Activated CD4-positive, alpha-beta memory T cell treated with anti-CD3 and anti-CD28 coated beads for 36 hours (primary cell): Measurements from ENCODE around the gene XPO1. TPM values are rescaled to one million over a fixed set of nuclear protein-coding genes. Genes with fewer than 3 reads are reported as not detected.
"Not testable (repeated sequence)": the region's sequence is repeated elsewhere in the genome, so short reads cannot be mapped to it uniquely, and the experiment has no call there.

ENCODE experiments used
- CTCF ChIA-PET: fragments of 350-600 bp; sonication (Branson Sonifier 250); formaldehyde crosslinking; loops from one replicate; lab custom pipeline; 2021; ENCODE audit warnings: antibody characterized with exemption, inconsistent platforms; lab: Charles Lee
- POLR2A ChIA-PET: fragments of 350-600 bp; sonication (Branson Sonifier 250); formaldehyde crosslinking; loops from one replicate; lab custom pipeline; 2021; ENCODE audit warnings: antibody characterized with exemption; lab: Charles Lee
- DNase-seq: peaks from one replicate; pipeline ENCODE4 v3.0.0-alpha.2; 2020
- H3K27ac Mint-ChIP-seq: one replicate; pipeline ENCODE4 v1.8.0; 2021; ENCODE audit warnings: mixed read lengths
- H3K27me3 Mint-ChIP-seq: one replicate; pipeline ENCODE4 v1.8.0; 2021; ENCODE audit warnings: mixed read lengths
- H3K36me3 Mint-ChIP-seq: one replicate; pipeline ENCODE4 v1.8.0; 2021; ENCODE audit warnings: mixed read lengths
- H3K4me1 Mint-ChIP-seq: one replicate; pipeline ENCODE4 v1.8.0; 2021; ENCODE audit warnings: low read depth, mixed read lengths
- H3K4me3 Mint-ChIP-seq: one replicate; pipeline ENCODE4 v1.8.0; 2021; ENCODE audit warnings: mild to moderate bottlenecking, mixed read lengths
- H3K9me3 Mint-ChIP-seq: one replicate; pipeline ENCODE4 v1.8.0; 2021; ENCODE audit warnings: mixed read lengths
- intact Hi-C: fragments of 100-400 bp; cut with micrococcal nuclease; formaldehyde crosslinking; loops from one replicate; pipeline ENCODE4 v1.15.1; 2023
- total RNA-seq, 2 experiments: library from RNA; stranded (reverse); gene quantifications; one replicate each; pipeline ENCODE4 v1.2.3, GENCODE V29; 2021

The XPO1 gene
- total RNA-seq, 2 experiments from 2014 or later: 191 to 198 TPM

GRCh38 chr2:61478086-61478485, 60.1 kb downstream of the XPO1 start:
- CTCF ChIA-PET: interaction anchor here (3.7 kb wide), 1 partner anchor 52 kb away, joined by 10 read pairs; no protein-coding TSS in a partner anchor
- no peak for DNase-seq
- Mint-ChIP-seq H3K27me3 (no peaks in the 10 kb centered on the region), H3K4me3 (no peak overlapping the region), H3K4me1 (no peaks in the 10 kb centered on the region), H3K9me3 (no peaks in the 10 kb centered on the region), H3K27ac (peak overlapping the region; percentile 8), H3K36me3 (peaks cover 25% of the 10 kb centered on the region)
- intact Hi-C loops: no loop called here
- POLR2A ChIA-PET: no interaction called here

GRCh38 chr2:61476929-61477589, 61.1 kb downstream of the XPO1 start:
- intact Hi-C loops: not testable (repeated sequence)

DNA sequence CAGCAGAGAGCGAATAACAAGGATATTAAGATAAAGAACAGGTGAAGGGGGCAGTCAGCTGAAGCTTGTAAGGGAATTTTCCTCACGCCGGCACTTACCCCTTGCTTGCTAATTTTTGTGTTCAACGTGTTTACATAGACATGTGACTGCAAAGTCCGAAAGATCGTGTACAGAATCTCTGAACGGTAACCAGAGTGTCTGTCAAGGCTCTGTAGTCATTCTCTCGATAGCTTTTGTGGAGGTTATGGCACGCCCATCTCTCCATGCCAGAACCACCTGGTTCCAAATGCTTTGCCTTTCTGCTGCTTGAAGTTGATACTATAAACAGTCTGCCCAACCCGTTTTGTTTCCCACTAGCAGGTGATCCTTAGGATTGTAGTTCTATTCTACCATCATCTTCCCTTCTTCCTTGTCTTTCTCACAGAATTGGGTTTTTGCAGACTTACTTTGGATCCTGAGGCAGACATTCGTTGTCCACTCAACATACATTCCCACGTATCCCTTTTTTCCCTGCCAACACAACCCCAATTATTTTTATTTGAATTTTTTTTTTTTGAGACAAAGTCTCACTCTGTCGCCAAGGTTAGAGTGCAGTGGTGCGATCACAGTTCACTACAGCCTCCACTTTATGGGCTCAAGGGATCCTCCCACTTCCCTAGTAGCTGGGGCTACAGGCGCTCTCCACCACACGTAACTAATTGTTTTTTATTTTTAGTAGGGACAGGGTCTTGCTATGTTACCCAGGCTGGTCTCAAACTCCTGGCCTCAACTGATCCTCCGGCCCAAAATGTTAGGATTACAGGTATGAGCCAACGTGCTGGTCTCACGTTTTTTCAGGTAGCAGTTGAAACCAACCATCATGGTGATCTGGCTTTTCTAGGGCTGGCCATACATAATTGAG, 66.0 kb downstream of the XPO1 start:
- H3K27me3 Mint-ChIP-seq: no peaks in the 10 kb centered on the region
- CTCF ChIA-PET: interaction anchor here (0.6 to 1.0 kb wide), 2 partner anchors 46 to 66 kb away, joined by 3 read pairs; partner anchors contain the start of gene XPO1
- POLR2A ChIA-PET: interaction anchor here (1.0 to 1.6 kb wide), 2 partner anchors 10 to 66 kb away, joined by 3 to 4 read pairs; partner anchors contain the start of gene XPO1
- peak; percentile 35 for DNase-seq
- H3K9me3 Mint-ChIP-seq: no peaks in the 10 kb centered on the region
- H3K36me3 Mint-ChIP-seq: peaks cover 5% of the 10 kb centered on the region
- intact Hi-C loops: loop anchor here (1.0 to 5.0 kb wide), 9 partner anchors 46 to 1235 kb away; partner anchors contain the start of genes B3GNT2, EHBP1, FAM161A and REL
- peak overlapping the region; percentile 94 for H3K27ac Mint-ChIP-seq
- peak overlapping the region; percentile 88 for H3K4me3 Mint-ChIP-seq
- H3K4me1 Mint-ChIP-seq: peaks cover 25% of the 10 kb centered on the region

More at GRCh38 chr2:61476929-61477589, 61.1 kb downstream of the XPO1 start:
- peaks cover 21% of the 10 kb centered on the region for H3K36me3 Mint-ChIP-seq
- H3K9me3 Mint-ChIP-seq, H3K4me1 Mint-ChIP-seq, H3K27me3 Mint-ChIP-seq, H3K4me3 Mint-ChIP-seq, H3K27ac Mint-ChIP-seq: not testable (repeated sequence)
- peak; percentile 7 for DNase-seq
- ChIA-PET CTCF (interaction anchor here (3.7 kb wide), 1 partner anchor 51 kb away, joined by 10 read pairs; no protein-coding TSS in a partner anchor), POLR2A (interaction anchor here (0.5 kb wide), 1 partner anchor 11 kb away, joined by 3 read pairs; no protein-coding TSS in a partner anchor)

GRCh38 chr2:61470965-61471904, 66.9 kb downstream of the XPO1 start, which contains the start of gene USP34:
Gene USP34, minus strand, starts transcription at chr2:61471087. Its CDS starts 395 bp downstream, at chr2:61470692.
- Mint-ChIP-seq H3K9me3 (no peaks in the 10 kb centered on the region), H3K36me3 (peaks cover 5% of the 10 kb centered on the region), H3K27me3 (no peaks in the 10 kb centered on the region), H3K27ac (peak within 1 kb of the TSS; percentile 94), H3K4me1 (peaks cover 27% of the 10 kb centered on the region), H3K4me3 (peak within 1 kb of the TSS; percentile 93)
- POLR2A ChIA-PET: interaction anchor here (1.0 to 1.6 kb wide), 2 partner anchors 11 to 67 kb away, joined by 3 to 4 read pairs; partner anchors contain the start of gene XPO1
- intact Hi-C loops: loop anchor here (1.0 to 5.0 kb wide), 9 partner anchors 45 to 1236 kb away; partner anchors contain the start of genes B3GNT2, EHBP1, FAM161A and REL
- CTCF ChIA-PET: interaction anchor here (0.6 to 1.0 kb wide), 2 partner anchors 45 to 67 kb away, joined by 3 read pairs; partner anchors contain the start of gene XPO1
- DNase-seq: peak; percentile 95

DNA sequence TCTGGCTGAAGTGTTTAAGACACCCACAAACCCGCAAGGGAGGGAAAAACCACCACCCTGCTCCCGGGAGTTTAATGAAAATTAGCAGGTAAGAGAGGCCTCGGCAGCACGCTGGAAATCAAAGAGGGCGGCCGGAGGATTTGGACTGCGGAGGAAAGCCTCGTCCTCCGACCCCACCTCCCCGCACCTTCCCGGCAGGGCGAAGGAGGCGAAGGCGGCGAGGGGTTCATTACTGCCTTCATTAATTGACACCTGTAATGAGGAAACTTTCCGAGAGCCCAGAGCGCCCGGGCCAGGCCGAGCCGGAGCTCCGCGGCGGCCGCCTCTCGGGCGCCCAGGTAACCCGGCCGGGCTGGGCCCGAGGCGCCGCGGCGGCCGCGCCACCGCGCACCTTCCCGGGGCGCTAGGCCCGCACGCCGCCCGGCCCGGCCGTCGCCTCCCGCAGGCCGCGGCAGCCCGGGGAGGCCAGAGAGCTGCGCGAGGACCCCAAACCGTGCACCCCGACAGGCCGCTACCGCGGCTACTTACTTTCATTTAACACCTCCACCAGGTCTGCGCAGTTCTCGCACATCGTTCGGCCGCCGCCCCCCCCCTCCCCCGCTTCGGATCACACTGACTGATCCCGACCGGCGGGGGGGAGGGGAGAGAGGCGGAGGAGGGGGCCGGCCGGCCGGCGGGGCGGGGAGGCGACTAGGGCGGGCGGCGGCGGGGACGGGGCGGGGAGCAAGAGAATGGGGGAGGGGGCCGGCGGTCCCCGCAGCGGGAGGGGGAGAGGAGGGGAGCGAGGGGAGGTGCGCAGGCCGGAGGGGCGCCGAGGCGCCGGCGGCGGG, 67.8 kb downstream of the XPO1 start:
- intact Hi-C loops: loop anchor here (2.0 to 5.0 kb wide), 5 partner anchors 222 to 1237 kb away; partner anchors contain the start of genes B3GNT2, EHBP1, FAM161A and REL
- Mint-ChIP-seq H3K27me3 (no peaks in the 10 kb centered on the region), H3K4me3 (peak overlapping the region; percentile 93), H3K27ac (peak overlapping the region; percentile 94), H3K4me1 (peaks cover 28% of the 10 kb centered on the region), H3K36me3 (peaks cover 5% of the 10 kb centered on the region), H3K9me3 (no peaks in the 10 kb centered on the region)
- DNase-seq: peak; percentile 90
- CTCF ChIA-PET: interaction anchor here (1.6 kb wide), 1 partner anchor 44 kb away, joined by 11 read pairs; no protein-coding TSS in a partner anchor
- POLR2A ChIA-PET: interaction anchor here (1.3 kb wide), 2 partner anchors 44 to 68 kb away, joined by 5 to 11 read pairs; partner anchors contain the start of gene XPO1

DNA sequence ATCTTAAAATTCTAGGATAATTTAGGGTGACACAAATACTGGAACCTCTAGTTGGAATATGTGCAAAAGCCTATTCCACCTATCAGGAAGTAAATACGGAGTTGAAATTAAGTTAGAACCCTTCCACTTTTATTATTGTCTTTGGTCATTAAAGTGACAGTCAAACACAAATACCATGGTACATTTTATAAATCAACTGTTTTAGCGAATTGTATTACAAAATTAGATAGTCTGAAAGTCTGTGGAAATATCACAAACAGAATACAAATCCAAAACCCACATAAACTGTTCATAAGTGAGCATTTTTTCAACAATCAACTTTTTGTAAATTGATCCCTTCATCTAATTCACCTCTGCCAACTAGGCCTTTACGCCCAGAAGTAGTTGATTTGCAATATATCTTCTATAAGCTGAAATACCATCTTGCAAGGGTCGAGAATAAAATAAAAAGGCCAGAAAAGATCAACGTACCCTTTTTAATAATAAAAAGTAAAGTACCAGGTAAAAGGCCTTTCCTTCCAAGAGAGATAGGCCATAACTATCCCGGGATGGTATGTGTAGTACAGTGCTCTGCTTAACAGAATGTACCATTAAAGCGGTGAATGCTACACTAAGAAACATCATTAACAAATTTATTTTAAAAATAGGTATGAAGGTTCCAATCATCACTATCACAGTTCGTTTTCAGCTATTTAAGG, 68.6 kb downstream of the XPO1 start:
- intact Hi-C loops: loop anchor here (2.0 to 5.0 kb wide), 5 partner anchors 223 to 1238 kb away; partner anchors contain the start of genes B3GNT2, EHBP1, FAM161A and REL
- Mint-ChIP-seq H3K4me3 (peak overlapping the region; percentile 93), H3K4me1 (peaks cover 36% of the 10 kb centered on the region), H3K27me3 (no peaks in the 10 kb centered on the region), H3K27ac (peak overlapping the region; percentile 93), H3K36me3 (peaks cover 5% of the 10 kb centered on the region), H3K9me3 (no peaks in the 10 kb centered on the region)
- POLR2A ChIA-PET: interaction anchor here (1.3 kb wide), 2 partner anchors 44 to 69 kb away, joined by 5 to 11 read pairs; partner anchors contain the start of gene XPO1
- no peak for DNase-seq
- CTCF ChIA-PET: interaction anchor here (1.6 kb wide), 1 partner anchor 44 kb away, joined by 11 read pairs; no protein-coding TSS in a partner anchor

- H3K27me3 Mint-ChIP-seq, DNase-seq, H3K36me3 Mint-ChIP-seq, POLR2A ChIA-PET, H3K27ac Mint-ChIP-seq, H3K4me3 Mint-ChIP-seq, intact Hi-C loops, H3K9me3 Mint-ChIP-seq: not testable (repeated sequence)
- CTCF ChIA-PET: interaction anchor here (1.9 kb wide), 1 partner anchor 42 kb away, joined by 7 read pairs; no protein-coding TSS in a partner anchor
- peaks cover 45% of the 10 kb centered on the region for H3K4me1 Mint-ChIP-seq
These were observed 69.9 kb downstream of the XPO1 start for GRCh38 chr2:61468231-61468630.

DNA sequence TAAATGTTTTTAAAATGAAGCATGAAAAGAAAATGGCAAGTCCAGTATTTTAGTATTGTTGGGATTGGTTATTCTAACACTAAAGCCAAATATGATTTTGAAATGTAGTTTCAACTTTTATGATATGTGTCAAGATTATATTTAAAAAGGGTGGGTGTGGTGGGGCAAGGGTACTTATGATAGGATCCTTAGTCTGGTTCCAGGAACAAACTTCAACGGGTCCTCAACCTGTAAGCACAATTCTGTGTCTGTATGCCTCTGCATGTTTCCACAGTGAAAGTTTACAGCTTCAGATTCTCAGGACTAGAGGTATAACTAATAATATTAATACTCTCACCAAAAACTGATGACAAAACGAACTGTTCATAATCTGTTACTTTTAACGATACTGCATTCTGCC, 73.1 kb downstream of the XPO1 start:
- intact Hi-C loops: no loop called here
- Mint-ChIP-seq H3K27me3 (no peaks in the 10 kb centered on the region), H3K36me3 (peaks cover 2% of the 10 kb centered on the region), H3K9me3 (no peaks in the 10 kb centered on the region), H3K4me1 (peaks cover 56% of the 10 kb centered on the region), H3K27ac (no peak overlapping the region), H3K4me3 (no peak overlapping the region)
- DNase-seq: no peak
- CTCF ChIA-PET: interaction anchor here (0.6 kb wide), 1 partner anchor 47 kb away, joined by 3 read pairs; no protein-coding TSS in a partner anchor
- POLR2A ChIA-PET: interaction anchor here (2.0 kb wide), 1 partner anchor 73 kb away, joined by 4 read pairs; the partner anchor contains the start of gene XPO1

DNA sequence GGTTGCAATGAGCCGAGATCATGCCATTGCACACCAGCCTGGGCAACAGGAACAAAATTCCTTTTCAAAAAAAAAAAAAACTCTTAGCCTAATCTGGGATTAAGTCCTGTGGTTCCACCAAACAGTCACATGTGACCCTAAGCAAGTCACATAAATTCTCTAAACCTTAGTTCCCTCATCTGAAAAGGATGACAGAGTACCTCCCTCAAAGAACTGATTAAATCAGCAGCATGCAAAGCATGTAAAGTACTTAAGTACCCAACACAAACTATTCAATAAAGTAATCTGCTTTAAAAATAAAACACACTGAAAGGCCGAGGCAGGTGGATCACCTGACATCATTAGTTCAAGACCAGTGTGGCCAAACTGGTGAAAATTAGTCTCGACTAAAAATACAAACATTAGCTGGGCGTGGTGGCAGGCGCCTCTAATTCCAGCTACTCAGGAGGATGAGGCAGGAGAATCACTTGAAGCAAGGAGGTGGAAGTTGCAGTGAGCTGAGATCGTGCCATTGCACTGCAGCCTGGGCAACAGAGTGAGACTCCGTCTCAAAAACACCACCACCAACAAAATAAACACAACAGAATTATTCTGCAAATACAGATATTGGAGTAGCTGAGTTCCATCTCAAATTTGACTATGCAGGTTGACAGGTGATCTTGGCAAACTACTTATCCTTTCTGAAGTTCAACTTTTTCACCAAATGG, 74.2 kb downstream of the XPO1 start:
- H3K27me3 Mint-ChIP-seq: no peaks in the 10 kb centered on the region
- H3K27ac Mint-ChIP-seq: no peak overlapping the region
- H3K9me3 Mint-ChIP-seq: no peaks in the 10 kb centered on the region
- peaks cover 58% of the 10 kb centered on the region for H3K4me1 Mint-ChIP-seq
- no peak overlapping the region for H3K4me3 Mint-ChIP-seq
- CTCF ChIA-PET: no interaction called here
- POLR2A ChIA-PET: no interaction called here
- intact Hi-C loops: no loop called here
- DNase-seq: no peak
- peaks cover 4% of the 10 kb centered on the region for H3K36me3 Mint-ChIP-seq
